Sigmoid colon (tissue), 7 donors: ENCODE results near the gene ZFPM1. TPM values are rescaled to one million over a fixed set of nuclear protein-coding genes. Genes with fewer than 3 reads are reported as not detected.

Experiments
- DNase-seq: peaks from one replicate; pipeline ENCODE4 v3.0.0-alpha.2; 2019
- H3K27ac ChIP-seq, 4 donors: fragments of 200-600 bp; sonication (generic); one replicate each; pipeline ENCODE4 v1.5.1; 2016 to 2019; ENCODE audit warnings: mild to moderate bottlenecking in 1 of 4
- H3K27me3 ChIP-seq, 3 donors: fragments of 200-600 bp; sonication (generic); one replicate each; pipeline ENCODE4 v1.5.1; 2019; ENCODE audit warnings: mild to moderate bottlenecking in 1 of 3
- H3K36me3 ChIP-seq, 4 donors: fragments of 200-600 bp; sonication (generic); one replicate each; pipeline ENCODE4 v1.5.1; 2016 to 2019
- H3K4me1 ChIP-seq, 4 donors: fragments of 200-600 bp; sonication (generic); one replicate each; pipeline ENCODE4 v1.5.1; 2017 to 2019
- H3K4me3 ChIP-seq, 4 donors: fragments of 200-600 bp; sonication (generic); one replicate each; pipeline ENCODE4 v1.5.1; 2017 to 2019; ENCODE audit warnings: mild to moderate bottlenecking in 2 of 4, moderate library complexity in 1 of 4
- H3K9me3 ChIP-seq, 4 donors: fragments of 200-600 bp in 3 of 4; sonication (generic) in 3 of 4; one replicate each; pipeline versions ENCODE4 v1.5.1 to v1.6.1; 2013 to 2019
- EP300 ChIP-seq, 4 donors: sonication (generic); formaldehyde crosslinking; IDR thresholded peaks; one replicate each; pipeline ENCODE4 v1.6.1; 2017; ENCODE audit warnings: antibody characterized with exemption in 4 of 4
- POLR2A ChIP-seq, 2 donors: fragments of 450-650 bp; IDR thresholded peaks; one replicate each; pipeline ENCODE4 v1.6.1; 2016; ENCODE audit warnings: antibody characterized with exemption in 2 of 2, mild to moderate bottlenecking in 2 of 2, moderate library complexity in 2 of 2
- POLR2AphosphoS5 ChIP-seq, 4 donors: sonication (generic); formaldehyde crosslinking; IDR thresholded peaks; one replicate each; pipeline ENCODE4 v1.6.1; 2017; ENCODE audit warnings: antibody characterized with exemption in 4 of 4
- WGBS, 2 donors: extraction: QIAGEN DNeasy Blood & Tissue Kit; methylation state at CpG; one replicate each; pipeline ENCODE4 v1.1.7; 2013; 5-methylcytosine and 5-hydroxymethylcytosine counted together
- intact Hi-C: fragments of 100-400 bp; cut with DNase I; formaldehyde crosslinking; loops from one replicate; pipeline ENCODE4 v1.15.1; 2023
- polyA plus RNA-seq, 3 donors: library from polyadenylated mRNA; stranded (reverse); fragments of 200-250 nt; gene quantifications; one replicate each; pipeline ENCODE4 v1.2.3, GENCODE V29; 2013
- total RNA-seq, 4 donors: library from RNA; depleted of rRNA; stranded (reverse); fragments of >200 nt; gene quantifications; one replicate each; pipeline ENCODE4 v1.1.0, GENCODE V29; 2016
- TF ChIP-seq, protein P1 (sequence below), 4 experiments: fragments of 450-650 bp in 3 of 4; fragments of 200-600 bp in 1 of 4; IDR thresholded peaks; one replicate each; pipeline ENCODE4 v1.5.1; 2016 to 2019; ENCODE audit warnings: antibody characterized with exemption in 4 of 4, mild to moderate bottlenecking in 3 of 4, moderate library complexity in 2 of 4
- donor health status: healthy with polysubstance abuse.
- donor health status: Bipolar disorder and iron deficiency.
- donor health status: healthy.

ZFPM1 gene
- total and polyA plus RNA-seq, 7 donors, result 0.27 to 3.7 (median 0.66) TPM

GRCh38 chr16:88451586-88452481 is 1.2 kb upstream of the ZFPM1 start:
- intact Hi-C loops, result loop anchor here (10.0 kb wide), 1 partner anchor 497 kb away; the partner anchor contains the start of gene BANP
- Histone ChIP-seq H3K36me3 (no peaks in the 10 kb centered on the region), H3K4me1 (peaks cover 0 to 38% (median 35%) of the 10 kb centered on the region in 4 donors), H3K27ac (peak overlapping the region; percentile 23 to 73 (median 61)), H3K9me3 (no peaks in the 10 kb centered on the region), H3K27me3 (peaks cover 23 to 36% (median 30%) of the 10 kb centered on the region in 3 donors), H3K4me3 (peak overlapping the region in 3 of 4 donors; percentile 52 to 59 (median 58))
- TF ChIP-seq, protein P1, sequence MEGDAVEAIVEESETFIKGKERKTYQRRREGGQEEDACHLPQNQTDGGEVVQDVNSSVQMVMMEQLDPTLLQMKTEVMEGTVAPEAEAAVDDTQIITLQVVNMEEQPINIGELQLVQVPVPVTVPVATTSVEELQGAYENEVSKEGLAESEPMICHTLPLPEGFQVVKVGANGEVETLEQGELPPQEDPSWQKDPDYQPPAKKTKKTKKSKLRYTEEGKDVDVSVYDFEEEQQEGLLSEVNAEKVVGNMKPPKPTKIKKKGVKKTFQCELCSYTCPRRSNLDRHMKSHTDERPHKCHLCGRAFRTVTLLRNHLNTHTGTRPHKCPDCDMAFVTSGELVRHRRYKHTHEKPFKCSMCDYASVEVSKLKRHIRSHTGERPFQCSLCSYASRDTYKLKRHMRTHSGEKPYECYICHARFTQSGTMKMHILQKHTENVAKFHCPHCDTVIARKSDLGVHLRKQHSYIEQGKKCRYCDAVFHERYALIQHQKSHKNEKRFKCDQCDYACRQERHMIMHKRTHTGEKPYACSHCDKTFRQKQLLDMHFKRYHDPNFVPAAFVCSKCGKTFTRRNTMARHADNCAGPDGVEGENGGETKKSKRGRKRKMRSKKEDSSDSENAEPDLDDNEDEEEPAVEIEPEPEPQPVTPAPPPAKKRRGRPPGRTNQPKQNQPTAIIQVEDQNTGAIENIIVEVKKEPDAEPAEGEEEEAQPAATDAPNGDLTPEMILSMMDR (IDR thresholded peaks at IDR 0.05), result no peak
- TF ChIP-seq POLR2A (IDR thresholded peaks at IDR 0.05), result no peak
- no peak for DNase-seq
- 42 to 48% methylated on average over 30 of the region's 30 CpGs for WGBS, 2 donors

- peaks cover 0 to 38% (median 35%) of the 10 kb centered on the region in 4 donors for H3K4me1 ChIP-seq
- intact Hi-C loops, result loop anchor here (10.0 kb wide), 1 partner anchor 498 kb away; the partner anchor contains the start of gene BANP
- H3K9me3 ChIP-seq, result no peaks in the 10 kb centered on the region
- H3K4me3 ChIP-seq, result peak overlapping the region; percentile 39 to 59 (median 55)
- TF ChIP-seq POLR2A (IDR thresholded peaks at IDR 0.05) (no peak), POLR2AphosphoS5 (IDR thresholded peaks at IDR 0.05) (no peak), EP300 (IDR thresholded peaks at IDR 0.05) (no peak)
- TF ChIP-seq, protein P1 (IDR thresholded peaks at IDR 0.05), result no peak
- no peaks in the 10 kb centered on the region for H3K36me3 ChIP-seq
- peak; percentile 97 for DNase-seq
- peak overlapping the region; percentile 53 to 73 (median 66) for H3K27ac ChIP-seq
- peaks cover 23 to 41% (median 38%) of the 10 kb centered on the region in 3 donors for H3K27me3 ChIP-seq
- WGBS, 2 donors, result 2 to 4% methylated on average over 72 of the region's 72 CpGs
Measured at GRCh38 chr16:88452482-88453216, 431 bp upstream of the ZFPM1 start.

DNA sequence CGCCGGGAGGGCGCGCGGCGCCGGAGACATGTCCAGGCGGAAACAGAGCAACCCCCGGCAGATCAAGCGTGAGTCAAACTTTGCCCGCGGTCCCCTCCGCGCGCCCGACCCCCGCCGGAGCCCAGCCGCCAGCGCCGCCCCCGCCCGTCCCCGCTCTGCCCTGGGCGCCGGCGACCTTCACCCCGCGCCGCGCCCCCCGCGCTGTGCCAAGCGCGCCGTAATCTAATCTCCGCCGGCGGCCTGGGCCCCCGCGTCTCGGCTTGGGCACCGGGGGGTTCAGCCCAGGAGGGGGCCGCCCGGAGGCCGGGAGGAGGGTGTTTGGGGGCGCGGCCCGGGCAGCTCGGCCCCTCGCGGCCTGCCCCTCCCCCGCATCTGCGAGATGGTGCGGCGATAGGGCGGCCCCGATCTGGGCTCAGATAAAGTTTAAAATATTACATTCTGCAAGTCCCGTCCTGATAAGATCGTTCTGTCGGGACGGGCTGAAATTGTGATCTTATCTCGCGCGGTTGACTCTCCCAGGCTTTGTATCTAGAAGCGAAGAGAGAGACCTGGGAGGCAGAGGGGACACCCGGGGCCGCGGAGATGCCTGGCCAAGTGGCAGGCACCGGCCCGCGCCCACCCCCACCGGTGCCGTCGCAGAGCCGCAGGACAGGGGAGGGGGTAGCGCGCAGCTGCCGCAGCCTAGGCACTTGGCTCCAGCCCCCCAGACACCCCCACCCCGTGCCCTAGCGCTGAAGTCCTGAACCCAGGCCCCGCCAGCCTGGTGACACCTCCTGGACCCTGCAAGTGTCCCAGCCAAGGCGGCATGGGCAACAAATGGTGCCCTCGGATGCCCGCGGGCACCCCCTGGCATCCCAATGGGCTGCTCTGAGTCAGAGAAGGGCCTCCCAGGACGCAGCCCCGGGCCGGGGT is 787 bp downstream of the ZFPM1 start:
- intact Hi-C loops, result loop anchor here (10.0 kb wide), 1 partner anchor 499 kb away; the partner anchor contains the start of gene BANP
- Histone ChIP-seq H3K27me3 (peaks cover 26 to 53% (median 47%) of the 10 kb centered on the region in 3 donors), H3K4me1 (peaks cover 0 to 38% (median 35%) of the 10 kb centered on the region in 4 donors), H3K36me3 (no peaks in the 10 kb centered on the region), H3K9me3 (no peaks in the 10 kb centered on the region), H3K4me3 (peak overlapping the region; percentile 12 to 59 (median 55)), H3K27ac (no peak overlapping the region)
- 1 to 2% methylated on average over 89 of the region's 89 CpGs for WGBS, 2 donors
- DNase-seq, result no peak
- TF ChIP-seq EP300 (IDR thresholded peaks at IDR 0.05), result no peak
- TF ChIP-seq, protein P1 (IDR thresholded peaks at IDR 0.05), result no peak
- TF ChIP-seq POLR2AphosphoS5 (IDR thresholded peaks at IDR 0.05), result no peak
- TF ChIP-seq POLR2A (IDR thresholded peaks at IDR 0.05), result no peak

DNA sequence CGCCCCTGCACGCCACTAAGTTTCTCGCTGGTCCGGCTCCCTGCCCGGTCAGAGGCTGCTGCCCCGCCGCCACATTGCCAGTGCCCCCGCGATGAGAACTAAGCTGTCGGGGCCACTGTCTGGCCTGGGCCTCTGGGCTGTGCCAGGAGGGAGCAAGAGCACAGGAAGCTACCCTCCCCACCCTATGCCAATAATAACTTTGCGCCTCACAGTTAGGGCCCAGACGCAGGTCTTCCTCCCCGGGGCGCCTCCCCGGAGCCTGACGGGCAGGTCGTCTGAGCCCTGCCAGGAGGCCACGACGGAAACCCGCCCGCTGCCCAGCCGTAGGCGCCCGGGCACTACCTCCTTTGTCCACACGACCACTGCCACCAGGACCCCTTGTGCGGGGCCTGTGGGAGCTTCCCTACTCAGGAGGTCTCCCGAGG is 1.5 kb downstream of the ZFPM1 start:
- intact Hi-C loops, result loop anchor here (10.0 kb wide), 1 partner anchor 500 kb away; the partner anchor contains the start of gene BANP
- H3K27ac ChIP-seq, result peak overlapping the region in 1 of 4 donors; percentile 11
- WGBS, 2 donors, result 3 to 5% methylated on average over 27 of the region's 27 CpGs

More for the DNA sequence above, 1.5 kb downstream of the ZFPM1 start:
- peak overlapping the region; percentile 27 to 59 (median 55) for H3K4me3 ChIP-seq
- H3K9me3 ChIP-seq, result no peaks in the 10 kb centered on the region
- no peak for DNase-seq
- no peaks in the 10 kb centered on the region for H3K36me3 ChIP-seq
- H3K27me3 ChIP-seq, result peaks cover 26 to 57% (median 47%) of the 10 kb centered on the region in 3 donors
- no peak for TF ChIP-seq POLR2A (IDR thresholded peaks at IDR 0.05)
- TF ChIP-seq, protein P1 (IDR thresholded peaks at IDR 0.05), result no peak
- TF ChIP-seq EP300 (IDR thresholded peaks at IDR 0.05), result no peak
- no peak for TF ChIP-seq POLR2AphosphoS5 (IDR thresholded peaks at IDR 0.05)
- peaks cover 0 to 38% (median 35%) of the 10 kb centered on the region in 4 donors for H3K4me1 ChIP-seq
